ENCODE data around the gene FSCN2. TPM values are rescaled to one million over a fixed set of nuclear protein-coding genes. Genes with fewer than 3 reads are reported as not detected.

FSCN2 gene, protein sequence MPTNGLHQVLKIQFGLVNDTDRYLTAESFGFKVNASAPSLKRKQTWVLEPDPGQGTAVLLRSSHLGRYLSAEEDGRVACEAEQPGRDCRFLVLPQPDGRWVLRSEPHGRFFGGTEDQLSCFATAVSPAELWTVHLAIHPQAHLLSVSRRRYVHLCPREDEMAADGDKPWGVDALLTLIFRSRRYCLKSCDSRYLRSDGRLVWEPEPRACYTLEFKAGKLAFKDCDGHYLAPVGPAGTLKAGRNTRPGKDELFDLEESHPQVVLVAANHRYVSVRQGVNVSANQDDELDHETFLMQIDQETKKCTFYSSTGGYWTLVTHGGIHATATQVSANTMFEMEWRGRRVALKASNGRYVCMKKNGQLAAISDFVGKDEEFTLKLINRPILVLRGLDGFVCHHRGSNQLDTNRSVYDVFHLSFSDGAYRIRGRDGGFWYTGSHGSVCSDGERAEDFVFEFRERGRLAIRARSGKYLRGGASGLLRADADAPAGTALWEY
- 1.7 TPM for polyA plus RNA-seq (ENCODE audit: insufficient read length)
- long read RNA-seq, donor 1, result 0 reads
- long read RNA-seq, donor 2, result 0 reads
- long read RNA-seq, donor 3, result 0 reads
- long read RNA-seq, donor 4, result 0 reads
- long read RNA-seq, donor 5, result 0 reads
- long read RNA-seq, donor 6, result 0 reads
- long read RNA-seq, donor 7, partial matches to known transcripts, result 0 of 1 reads
- long read RNA-seq, donor 7, other reads (novel, unspliced or antisense), result 0 of 1 reads
- long read RNA-seq, donor 8, result 0 reads

GRCh38 chr17:81527591-81528383, at the start of gene FSCN2:
FSCN2 (plus strand) TSS chr17:81528377; CDS start chr17:81528532, 155 bp downstream.
- no peak for DNase-seq

GRCh38 chr17:81479175-81480071, 48.8 kb upstream of the FSCN2 start:
- DNase-seq, result no peak

GRCh38 chr17:81480140-81481072, 47.8 kb upstream of the FSCN2 start:
- DNase-seq, result no peak

DNA sequence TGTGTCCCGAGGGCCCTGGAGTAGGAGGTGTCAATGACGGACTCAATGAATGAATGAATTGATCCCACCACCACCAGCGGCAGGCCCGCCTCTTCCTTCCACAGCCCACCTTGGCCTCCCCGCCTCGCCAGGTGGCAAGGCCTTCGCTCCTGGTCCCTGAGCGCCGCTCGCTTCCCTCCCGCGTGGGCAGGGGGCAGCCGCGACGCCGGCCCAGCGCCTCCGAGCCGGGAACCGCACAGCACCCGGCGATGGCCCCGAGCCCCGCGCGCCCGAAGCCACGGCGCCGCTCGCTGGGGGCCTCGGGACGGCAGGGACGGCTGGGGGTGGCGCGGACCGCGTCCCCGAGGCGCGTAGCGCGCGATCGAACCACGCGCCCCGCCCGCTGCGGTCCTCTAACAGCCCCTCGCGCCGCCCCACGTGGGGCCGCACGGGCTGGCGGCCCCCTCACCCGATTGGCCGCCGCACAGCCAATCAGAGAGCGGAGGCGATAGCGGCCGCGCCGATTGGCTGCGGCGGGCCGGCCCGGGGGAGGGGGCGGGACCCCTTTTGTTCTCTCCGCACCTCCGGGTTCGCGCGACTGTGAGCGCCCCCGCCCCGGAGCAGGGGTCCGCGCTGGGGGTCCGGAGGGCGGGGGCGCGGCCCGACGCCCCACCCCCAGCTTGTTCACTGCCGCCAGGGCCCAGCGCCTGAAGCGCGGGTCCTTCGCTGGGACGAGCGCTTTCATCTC, 46.9 kb upstream of the FSCN2 start:
- peak; percentile 79 for DNase-seq

- no peak for DNase-seq
These were observed 46.2 kb upstream of the FSCN2 start for GRCh38 chr17:81481815-81482505.

DNA sequence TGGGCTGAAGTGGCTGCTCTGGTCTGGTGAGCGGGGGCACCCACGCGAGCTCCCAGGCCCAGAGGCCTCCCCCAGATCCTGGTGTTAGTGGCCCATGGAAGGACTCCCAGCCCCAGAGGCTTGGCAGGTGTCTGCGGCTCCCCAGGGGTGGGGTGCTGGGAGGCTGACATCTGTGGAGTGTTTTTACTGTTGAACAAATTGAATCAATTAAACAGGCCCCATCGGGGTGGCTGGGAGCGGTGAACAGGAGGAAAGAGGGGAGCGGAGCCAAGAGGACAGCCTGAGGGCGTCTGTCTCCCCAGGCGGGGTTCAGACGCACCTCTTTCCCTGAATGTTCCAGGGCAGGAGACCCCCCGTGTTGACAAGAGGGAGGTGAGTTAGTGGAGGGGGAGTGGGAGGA, 45.5 kb upstream of the FSCN2 start:
- DNase-seq, result no peak

- DNase-seq, result no peak
These were observed 44.9 kb upstream of the FSCN2 start for GRCh38 chr17:81483085-81483861.

GRCh38 chr17:81483862-81484194, 44.3 kb upstream of the FSCN2 start:
- no peak for DNase-seq

GRCh38 chr17:81484195-81484979, 43.8 kb upstream of the FSCN2 start:
- DNase-seq, result peak; percentile 82

- no peak for DNase-seq
These were observed 41.9 kb upstream of the FSCN2 start for GRCh38 chr17:81486199-81486810.

DNA sequence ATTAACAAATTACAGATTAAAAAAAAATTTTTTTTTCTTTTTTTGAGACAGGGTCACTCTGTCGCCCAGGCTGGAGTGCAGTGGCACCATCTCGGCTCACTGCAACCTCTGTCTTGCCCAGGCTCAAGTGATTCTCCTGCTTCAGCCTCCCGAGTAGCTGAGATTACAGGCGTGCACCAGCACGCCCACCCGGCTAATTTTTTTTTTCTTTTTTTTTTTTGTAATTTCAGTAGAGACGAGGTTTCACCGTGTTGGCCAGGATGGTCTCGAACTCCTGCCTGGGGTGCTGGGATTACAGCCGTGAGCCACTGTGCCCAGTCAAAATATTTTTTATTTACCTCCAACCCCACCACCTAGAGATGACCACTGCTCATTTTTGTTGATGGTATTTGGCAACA, 41.1 kb upstream of the FSCN2 start:
- DNase-seq, result no peak

GRCh38 chr17:81487487-81488275, 40.5 kb upstream of the FSCN2 start:
- DNase-seq, result peak; percentile 76

DNA sequence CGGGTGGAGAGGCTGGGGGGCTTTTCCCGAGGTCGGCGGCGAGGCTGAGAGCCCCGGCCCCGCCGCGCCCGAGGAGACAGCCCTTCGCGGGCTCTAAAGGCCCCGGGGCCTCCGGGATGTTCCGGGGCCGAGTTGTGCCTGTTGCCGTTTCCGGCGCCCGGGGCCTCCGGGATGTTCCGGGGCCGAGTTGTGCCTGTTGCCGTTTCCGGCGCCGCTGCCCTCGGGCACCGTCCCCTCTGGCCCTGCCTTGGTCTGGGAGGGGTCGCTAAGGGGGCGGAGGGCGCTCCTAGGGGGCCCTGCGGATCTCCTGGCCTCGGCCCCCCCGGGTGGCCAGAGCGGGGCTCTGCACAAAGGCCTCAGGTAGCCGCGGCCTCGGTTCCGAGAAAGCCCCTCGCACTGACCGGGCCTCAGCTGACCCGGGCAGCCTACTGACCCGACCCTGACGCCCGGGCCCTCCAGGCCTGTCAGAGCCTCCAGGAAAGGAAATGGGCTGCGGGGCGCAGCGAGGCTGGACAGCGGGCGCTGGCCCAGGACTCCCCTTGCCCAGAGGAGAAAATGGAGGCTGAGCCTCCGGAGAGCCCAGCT, 39.8 kb upstream of the FSCN2 start:
- no peak for DNase-seq

DNA sequence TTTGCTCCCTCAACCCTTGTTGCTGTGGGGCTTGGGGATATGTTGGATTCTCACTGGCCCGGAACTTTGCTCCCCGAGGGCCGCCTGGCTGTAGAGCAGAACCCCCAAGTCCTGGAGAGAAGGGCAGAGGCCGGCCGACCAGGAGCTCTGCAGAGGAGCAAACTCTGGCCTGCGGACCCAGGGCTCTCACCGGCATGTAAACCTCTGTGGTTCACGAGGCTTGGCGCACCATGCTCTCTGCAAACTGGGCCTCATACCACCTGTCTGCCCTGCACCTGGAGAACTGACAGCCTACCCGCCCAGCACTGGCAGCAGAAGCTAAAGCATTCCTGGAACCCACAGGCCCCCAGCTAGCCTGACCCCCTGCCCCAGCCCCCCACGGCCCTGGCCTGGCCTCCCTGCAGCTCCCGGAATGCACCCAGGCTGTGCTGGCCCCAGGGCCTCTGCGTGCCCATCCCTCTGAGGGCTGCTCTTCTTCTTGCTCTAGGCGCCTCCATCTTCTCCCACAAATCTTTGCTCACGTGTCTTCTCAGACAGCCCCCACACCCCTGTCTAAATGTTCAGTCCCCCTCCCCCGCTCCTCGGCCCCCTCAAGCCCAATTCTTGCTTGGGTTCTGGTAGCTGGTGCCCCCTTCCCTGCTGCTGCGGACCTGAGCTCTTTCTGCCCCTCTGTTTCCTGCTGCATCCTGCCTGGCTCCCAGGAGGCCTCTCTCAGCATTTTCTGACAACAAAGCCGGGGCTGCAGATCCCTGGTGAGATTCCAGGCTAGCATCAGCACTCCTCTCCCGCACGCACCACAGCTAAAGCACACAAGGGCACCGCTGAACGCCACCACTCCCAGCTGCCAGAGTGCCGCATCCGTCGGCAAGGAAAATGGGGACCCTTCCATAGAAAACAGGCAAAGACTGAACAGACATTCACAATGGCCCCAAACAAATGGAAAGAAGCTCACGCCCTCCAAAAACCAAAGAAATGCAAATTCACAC, 38.9 kb upstream of the FSCN2 start:
- no peak for DNase-seq
